NCI-H446 treated with DMSO at 0.1 percent for 48 hours (cell line): ENCODE results near the gene BUB1.
"Not testable (repeated sequence)": the region's sequence is repeated elsewhere in the genome, so short reads cannot be mapped to it uniquely, and the experiment has no call there.

Source experiments
- DNase-seq: peaks from one replicate; lab custom pipeline; 2025; lab: John Stamatoyannopoulos, UW

The BUB1 gene

GRCh38 chr2:110655701-110656100 is 22.2 kb downstream of the BUB1 start:
- no peak for DNase-seq

GRCh38 chr2:110653861-110654260 is 24.0 kb downstream of the BUB1 start:
- DNase-seq, result no peak

- DNase-seq, result no peak
Observed at GRCh38 chr2:110650346-110650745, 27.5 kb downstream of the BUB1 start.

GRCh38 chr2:110647777-110648176 is 30.1 kb downstream of the BUB1 start:
- no peak for DNase-seq

GRCh38 chr2:110645616-110646015 is 32.2 kb downstream of the BUB1 start:
- DNase-seq, result no peak

GRCh38 chr2:110644357-110644756 is 33.5 kb downstream of the BUB1 start:
- no peak for DNase-seq

- no peak for DNase-seq
Observed at GRCh38 chr2:110642360-110642759, 35.5 kb downstream of the BUB1 start.

- no peak for DNase-seq
Observed at GRCh38 chr2:110639972-110640371, 37.9 kb downstream of the BUB1 start.

GRCh38 chr2:110638952-110639695 is 38.7 kb downstream of the BUB1 start:
- DNase-seq, result no peak

- DNase-seq, result no peak
Observed at GRCh38 chr2:110638004-110638403, 39.9 kb downstream of the BUB1 start.

- DNase-seq, result no peak
Observed at GRCh38 chr2:110637093-110637492, 40.8 kb downstream of the BUB1 start.

- DNase-seq, result not testable (repeated sequence)
Observed at GRCh38 chr2:110635949-110636628, 41.8 kb downstream of the BUB1 start.

GRCh38 chr2:110627348-110627747 is 50.5 kb downstream of the BUB1 start:
- not testable (repeated sequence) for DNase-seq

GRCh38 chr2:110619326-110619939 is 58.4 kb downstream of the BUB1 start:
- DNase-seq, result not testable (repeated sequence)

GRCh38 chr2:110613927-110614326 is 63.9 kb downstream of the BUB1 start:
- DNase-seq, result not testable (repeated sequence)

GRCh38 chr2:110610613-110611250 is 67.1 kb downstream of the BUB1 start:
- not testable (repeated sequence) for DNase-seq

- not testable (repeated sequence) for DNase-seq
Observed at GRCh38 chr2:110609843-110610612, 67.8 kb downstream of the BUB1 start.

GRCh38 chr2:110608788-110609502 is 68.9 kb downstream of the BUB1 start:
- not testable (repeated sequence) for DNase-seq

- DNase-seq, result not testable (repeated sequence)
Observed at GRCh38 chr2:110605057-110605456, 72.8 kb downstream of the BUB1 start.

GRCh38 chr2:110603917-110604591 is 73.8 kb downstream of the BUB1 start:
- DNase-seq, result not testable (repeated sequence)
